Measurements from ENCODE around the gene LYST. TPM values are rescaled to one million over a fixed set of nuclear protein-coding genes. Genes with fewer than 3 reads are reported as not detected.
A peak's percentile ranks its signal among the peaks of the same experiment; 100 is the strongest.
"Not testable (repeated sequence)": the region's sequence is repeated elsewhere in the genome, so short reads cannot be mapped to it uniquely, and the experiment has no call there.

Gene LYST
- total RNA-seq (ENCODE audit: low replicate concordance) = 28.1 and 30.4 TPM in 2 replicates

- peak within 1 kb of the TSS; percentile 87 for H3K4me3 ChIP-seq (ENCODE audit: low read depth, low read length)
- DNase-seq (ENCODE audit: low read depth) = peak; percentile 37
Observed at GRCh38 chr1:235866205-235866912, at the start of gene LYST. LYST (minus strand) TSS chr1:235866906; CDS start chr1:235830417, 36,489 bp downstream.

GRCh38 chr1:235915489-235915888, 48.8 kb upstream of the LYST start:
- H3K4me3 ChIP-seq (ENCODE audit: low read depth, low read length); DNase-seq (ENCODE audit: low read depth): not testable (repeated sequence)

More at GRCh38 chr1:235866205-235866912, at the start of gene LYST:
- TF ChIP-seq CTCF (IDR thresholded peaks at IDR 0.05; ENCODE audit: insufficient read depth, low read length) = peak; percentile 53

- DNase-seq (ENCODE audit: low read depth) = no peak
- TF ChIP-seq CTCF (IDR thresholded peaks at IDR 0.05; ENCODE audit: insufficient read depth, low read length) = no peak
- no peak overlapping the region for H3K4me3 ChIP-seq (ENCODE audit: low read depth, low read length)
Observed at GRCh38 chr1:235913311-235913710, 46.6 kb upstream of the LYST start.

- no peak for DNase-seq (ENCODE audit: low read depth)
- no peak for TF ChIP-seq CTCF (IDR thresholded peaks at IDR 0.05; ENCODE audit: insufficient read depth, low read length)
- no peak overlapping the region for H3K4me3 ChIP-seq (ENCODE audit: low read depth, low read length)
Observed at GRCh38 chr1:235911876-235912275, 45.2 kb upstream of the LYST start.

- H3K4me3 ChIP-seq (ENCODE audit: low read depth, low read length) = no peak overlapping the region
- no peak for TF ChIP-seq CTCF (IDR thresholded peaks at IDR 0.05; ENCODE audit: insufficient read depth, low read length)
- no peak for DNase-seq (ENCODE audit: low read depth)
Observed at GRCh38 chr1:235911300-235911662, 44.6 kb upstream of the LYST start.

- DNase-seq (ENCODE audit: low read depth) = peak; percentile 94
- H3K4me3 ChIP-seq (ENCODE audit: low read depth, low read length) = no peak overlapping the region
- no peak for TF ChIP-seq CTCF (IDR thresholded peaks at IDR 0.05; ENCODE audit: insufficient read depth, low read length)
Observed at GRCh38 chr1:235910357-235911299, 43.9 kb upstream of the LYST start.
